PC-9 (cell line): ENCODE data around the gene CA5A. TPM values are rescaled to one million over a fixed set of nuclear protein-coding genes. Genes with fewer than 3 reads are reported as not detected.

ENCODE experiments used
- BruUV-seq: library from RNA; stranded (reverse); fragments of 400-500 nt; replicated peaks from 2 replicates; lab custom pipeline; 2021; lab: Mats Ljungman, UMichigan
- CTCF ChIA-PET: fragments of 300-600 bp; sonication (Branson Sonifier 250); formaldehyde crosslinking; loops from one replicate; lab custom pipeline; 2022; ENCODE audit warnings: antibody characterized with exemption; lab: Charles Lee
- POLR2A ChIA-PET: fragments of 300-600 bp; sonication (Branson Sonifier 250); formaldehyde crosslinking; loops from one replicate; lab custom pipeline; 2022; ENCODE audit warnings: antibody characterized with exemption; ENCODE audit not compliant: unreplicated experiment; lab: Charles Lee
- DNase-seq, 2 experiments: peaks; one replicate each; pipeline versions ENCODE4 v3.0.0 to v3.0.0-alpha.2; 2015 to 2022; ENCODE audit warnings: mixed read lengths in 1 of 2
- H2AFZ ChIP-seq: fragments of 200-600 bp; sonication (generic); 2 replicates; pipeline ENCODE4 v1.8.1; 2017; ENCODE audit warnings: antibody characterized with exemption
- H3F3A ChIP-seq: fragments of 200-600 bp; sonication (generic); 2 replicates; pipeline ENCODE4 v1.8.1; 2017; ENCODE audit warnings: antibody characterized with exemption, mild to moderate bottlenecking, low read depth; ENCODE audit not compliant: insufficient read depth
- H3K27ac ChIP-seq: fragments of 200-600 bp; sonication (generic); 2 replicates; pipeline ENCODE4 v1.6.1; 2016; ENCODE audit warnings: mixed run types
- H3K27me3 ChIP-seq: fragments of 200-600 bp; sonication (generic); 2 replicates; pipeline ENCODE4 v1.6.1; 2016; ENCODE audit warnings: low read depth, mixed run types; ENCODE audit not compliant: insufficient read depth
- H3K36me3 ChIP-seq: fragments of 200-600 bp; sonication (generic); 2 replicates; pipeline ENCODE4 v1.6.1; 2016; ENCODE audit warnings: low read depth, mixed run types
- H3K4me1 ChIP-seq: fragments of 200-600 bp; sonication (generic); replicated peaks from 2 replicates; pipeline ENCODE4 v1.6.1; 2016; ENCODE audit warnings: mixed run types; ENCODE audit not compliant: insufficient read depth
- H3K4me2 ChIP-seq: fragments of 200-600 bp; sonication (generic); 2 replicates; pipeline ENCODE4 v1.6.1; 2017; ENCODE audit warnings: mixed run types
- H3K4me3 ChIP-seq: fragments of 200-600 bp; sonication (generic); 2 replicates; pipeline ENCODE4 v1.6.1; 2016; ENCODE audit warnings: mixed run types
- H3K79me2 ChIP-seq: fragments of 200-600 bp; sonication (generic); 2 replicates; pipeline ENCODE4 v1.6.1; 2017; ENCODE audit warnings: low read depth, mixed run types
- H3K9me2 ChIP-seq: fragments of 200-600 bp; sonication (generic); 2 replicates; pipeline ENCODE4 v1.8.1; 2017; ENCODE audit warnings: mild to moderate bottlenecking; ENCODE audit not compliant: insufficient read depth
- H3K9me3 ChIP-seq: fragments of 200-600 bp; sonication (generic); 2 replicates; pipeline ENCODE4 v1.8.1; 2016; ENCODE audit warnings: low read depth; ENCODE audit not compliant: insufficient read depth
- H4K20me1 ChIP-seq: fragments of 200-600 bp; sonication (generic); 2 replicates; pipeline ENCODE4 v1.8.1; 2017; ENCODE audit not compliant: insufficient read depth
- CTCF ChIP-seq: fragments of 200-600 bp; sonication (generic); conservative IDR thresholded peaks from 2 replicates; pipeline ENCODE4 v1.6.1; 2017; ENCODE audit warnings: mixed run types, antibody characterized with exemption, mild to moderate bottlenecking, moderate library complexity
- EZH2 ChIP-seq: fragments of 200-600 bp; sonication (generic); IDR thresholded peaks from 2 replicates; pipeline ENCODE4 v1.8.0; 2017; ENCODE audit warnings: antibody characterized with exemption, low read depth
- intact Hi-C: fragments of 100-400 bp; cut with micrococcal nuclease; formaldehyde crosslinking; loops from one replicate; pipeline ENCODE4 v1.10.0; 2022; ENCODE audit not compliant: unreplicated experiment
- total RNA-seq: library from RNA; stranded (reverse); gene quantifications from 2 replicates; pipeline ENCODE4 v1.2.3, GENCODE V29; 2021

The CA5A gene
- total RNA-seq, 1 experiment from 2014 or later = 0.26 TPM

- intact Hi-C loops = loop anchor here (1.0 to 5.0 kb wide), 2 partner anchors 380 to 618 kb away; partner anchors contain the start of gene ZC3H18
- peaks cover 4% of the 10 kb centered on the region for H4K20me1 ChIP-seq
- H3K27ac ChIP-seq = peak overlapping the region; percentile 62
- no peaks in the 10 kb centered on the region for H3K9me3 ChIP-seq
- H3K79me2 ChIP-seq = peaks cover 53% of the 10 kb centered on the region
- CTCF ChIA-PET = no interaction called here
- TF ChIP-seq EZH2 (no peak), CTCF (0 out of 2 replicates have a peak, but pooled peaks have one; percentile 33)
- POLR2A ChIA-PET = interaction anchor here (0.5 to 0.8 kb wide), 5 partner anchors 84 to 971 kb away, joined by 3 to 7 read pairs (median 4); partner anchors contain the start of gene KLHDC4
- peak overlapping the region; percentile 96 for H3K4me3 ChIP-seq
- H3K36me3 ChIP-seq = no peaks in the 10 kb centered on the region
- peaks cover 12% of the 10 kb centered on the region; the same call in 1 of the 2 replicates for H3F3A ChIP-seq
- H2AFZ ChIP-seq = peak overlapping the region; percentile 53
- no peaks in the 10 kb centered on the region for H3K27me3 ChIP-seq
- peaks cover 24% of the 10 kb centered on the region for H3K4me1 ChIP-seq
- DNase-seq = peak in 1 of 2 experiments; percentile 31
- peak overlapping the region; percentile 99 for H3K4me2 ChIP-seq
- no peaks in the 10 kb centered on the region for H3K9me2 ChIP-seq
- BruUV-seq = TSS peak; percentile 65
These were observed 15.5 kb upstream of the CA5A start for GRCh38 chr16:87951552-87952538.

GRCh38 chr16:87950765-87951551 lies 14.6 kb upstream of the CA5A start, which contains the start of gene BANP:
Gene BANP, plus strand, starts transcription at chr16:87951434. Its CDS starts 23,682 bp downstream, at chr16:87975116.
- no peaks in the 10 kb centered on the region for H3K9me3 ChIP-seq
- no peaks in the 10 kb centered on the region; the same call in 1 of the 2 replicates for H3K9me2 ChIP-seq
- ChIA-PET POLR2A (interaction anchor here (0.5 to 0.7 kb wide), 5 partner anchors 58 to 289 kb away, joined by 3 to 7 read pairs (median 6); partner anchors contain the start of gene KLHDC4), CTCF (no interaction called here)
- H3F3A ChIP-seq = peaks cover 5% of the 10 kb centered on the region; the same call in 1 of the 2 replicates
- peaks cover 4% of the 10 kb centered on the region for H4K20me1 ChIP-seq
- H3K4me3 ChIP-seq = peak within 1 kb of the TSS; percentile 96
- intact Hi-C loops = loop anchor here (1.0 to 5.0 kb wide), 2 partner anchors 381 to 619 kb away; partner anchors contain the start of gene ZC3H18
- H3K4me1 ChIP-seq = peaks cover 30% of the 10 kb centered on the region
- no peaks in the 10 kb centered on the region for H3K36me3 ChIP-seq
- DNase-seq = peak; percentile 98 to 99
- peak within 1 kb of the TSS; percentile 77 for H3K27ac ChIP-seq
- BruUV-seq = no TSS peak
- peak within 1 kb of the TSS; percentile 86 for H2AFZ ChIP-seq
- TF ChIP-seq CTCF (peak; percentile 69), EZH2 (no peak)
- peaks cover 44% of the 10 kb centered on the region for H3K79me2 ChIP-seq
- peak within 1 kb of the TSS; percentile 99 for H3K4me2 ChIP-seq
- H3K27me3 ChIP-seq = no peaks in the 10 kb centered on the region
